ENCODE measurements around the gene SNED1.
A peak's percentile ranks its signal among the peaks of the same experiment; 100 is the strongest.

- TF ChIP-seq CTCF (IDR thresholded peaks at IDR 0.05) (no peak), POLR2A (IDR thresholded peaks at IDR 0.05) (peak in 1 of 2 donors; percentile 26)
Observed at GRCh38 chr2:240991378-240992263, 6.8 kb upstream of the SNED1 start.
